DMS53 treated with DMSO at 0.1 percent for 48 hours (cell line): Measurements from ENCODE around the gene GLCE.
"Not testable (repeated sequence)": the region's sequence is repeated elsewhere in the genome, so short reads cannot be mapped to it uniquely, and the experiment has no call there.

Experiments used
- DNase-seq: peaks from one replicate; lab custom pipeline; 2025; ENCODE audit not compliant: unreplicated experiment; lab: John Stamatoyannopoulos, UW

The GLCE gene

GRCh38 chr15:69158201-69158842 lies 2.1 kb upstream of the GLCE start:
- no peak for DNase-seq

- no peak for DNase-seq
These were observed 1.6 kb upstream of the GLCE start for GRCh38 chr15:69158843-69159240.

DNA sequence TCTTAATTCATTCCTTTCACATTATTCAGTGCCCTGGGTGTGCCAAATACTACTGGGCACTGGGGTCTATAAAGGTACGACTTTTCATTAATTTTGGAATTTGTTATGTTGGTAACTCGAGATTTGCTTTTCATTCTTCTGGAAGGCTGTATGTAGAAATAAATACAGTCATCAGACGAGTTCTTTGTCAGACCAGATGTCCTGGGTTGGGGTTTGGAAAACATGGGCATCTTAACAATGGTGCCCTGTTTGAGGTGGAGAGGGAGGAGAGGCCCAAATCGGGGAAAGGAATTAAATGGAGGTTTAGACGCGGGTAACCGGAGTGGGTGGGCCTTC lies 662 bp upstream of the GLCE start:
- DNase-seq: no peak

DNA sequence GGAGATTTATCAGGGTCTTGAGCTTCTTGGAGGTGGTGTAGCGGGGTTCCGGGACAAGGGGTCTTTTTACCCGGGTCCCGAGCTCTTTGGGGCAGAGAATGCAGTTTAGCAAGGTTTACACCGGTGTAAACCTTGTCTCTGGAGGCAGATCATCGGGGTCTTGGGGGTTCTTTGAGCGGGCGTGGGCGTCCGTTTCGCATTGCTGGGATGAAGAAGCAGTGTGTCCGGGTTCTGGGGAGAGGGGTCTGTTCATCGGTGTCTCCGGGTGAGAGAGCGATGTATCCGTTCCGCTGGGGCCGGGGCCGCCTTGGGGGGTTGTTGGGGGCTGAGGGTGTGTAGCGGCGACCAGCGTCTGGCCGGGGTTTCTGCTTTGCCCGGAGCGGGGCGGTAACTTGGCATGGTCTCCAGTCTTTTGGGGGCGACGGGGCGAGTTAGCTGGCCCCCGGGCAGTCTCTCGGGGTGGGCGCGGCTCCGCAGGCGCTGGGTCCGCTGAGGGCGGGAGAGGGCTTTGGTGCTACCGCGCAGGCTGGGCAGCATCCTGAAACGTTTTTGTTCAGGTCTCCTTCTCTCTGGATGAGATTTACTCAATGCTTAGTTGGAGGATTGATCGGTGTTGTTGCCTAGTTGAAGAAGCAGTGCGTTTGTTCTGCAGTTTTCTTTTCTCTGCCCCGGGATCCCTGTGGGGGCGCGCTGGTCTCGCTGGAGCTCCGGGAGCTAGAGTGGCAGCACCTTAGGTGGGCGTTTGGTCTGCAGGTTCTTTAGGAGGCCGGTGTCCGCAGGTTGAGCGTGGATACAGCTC lies 843 bp downstream of the GLCE start:
- DNase-seq: no peak

- no peak for DNase-seq
These were observed 1.4 kb downstream of the GLCE start for GRCh38 chr15:69161878-69162213.

- no peak for DNase-seq
These were observed 2.8 kb downstream of the GLCE start for GRCh38 chr15:69163141-69163669.

DNA sequence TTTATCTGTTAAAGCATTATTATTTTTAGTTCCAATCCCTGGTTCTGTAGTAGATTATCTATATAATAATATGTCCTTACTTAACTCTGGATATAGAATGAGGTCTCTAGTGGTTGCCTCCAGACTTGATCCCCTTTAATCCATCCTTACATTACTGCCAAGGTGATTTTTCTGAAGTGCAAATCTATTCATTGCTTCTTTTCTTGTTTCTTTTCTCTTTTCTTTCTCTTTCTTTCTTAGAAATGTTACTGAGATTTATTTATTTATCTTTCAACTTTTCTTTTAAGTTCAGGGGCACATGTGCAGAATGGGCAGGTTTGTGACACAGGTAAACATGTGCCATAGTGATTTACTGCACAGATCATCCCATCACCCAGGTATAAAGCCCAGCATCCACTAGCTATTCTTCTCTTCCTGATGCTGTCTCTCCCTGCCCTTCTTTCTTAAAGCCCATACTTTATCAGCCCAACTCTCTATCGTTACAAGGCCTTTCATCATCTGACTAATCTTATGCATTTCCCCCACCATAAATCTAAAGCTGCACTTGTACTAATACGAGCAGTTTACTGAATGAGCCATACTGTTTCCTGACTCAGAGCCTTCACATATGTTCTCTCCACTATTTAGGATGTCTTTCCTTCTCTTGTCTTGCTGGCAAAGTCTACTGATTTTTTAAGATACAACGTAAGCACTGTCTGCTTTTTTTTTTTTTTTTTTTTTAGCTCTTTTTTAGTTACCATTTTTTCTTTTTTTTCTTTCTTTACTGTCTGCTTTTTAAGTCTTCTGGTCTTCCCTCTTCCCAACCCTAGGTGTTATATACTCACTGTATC lies 4.6 kb downstream of the GLCE start:
- no peak for DNase-seq

- no peak for DNase-seq
These were observed 5.2 kb downstream of the GLCE start for GRCh38 chr15:69165637-69166025.

DNA sequence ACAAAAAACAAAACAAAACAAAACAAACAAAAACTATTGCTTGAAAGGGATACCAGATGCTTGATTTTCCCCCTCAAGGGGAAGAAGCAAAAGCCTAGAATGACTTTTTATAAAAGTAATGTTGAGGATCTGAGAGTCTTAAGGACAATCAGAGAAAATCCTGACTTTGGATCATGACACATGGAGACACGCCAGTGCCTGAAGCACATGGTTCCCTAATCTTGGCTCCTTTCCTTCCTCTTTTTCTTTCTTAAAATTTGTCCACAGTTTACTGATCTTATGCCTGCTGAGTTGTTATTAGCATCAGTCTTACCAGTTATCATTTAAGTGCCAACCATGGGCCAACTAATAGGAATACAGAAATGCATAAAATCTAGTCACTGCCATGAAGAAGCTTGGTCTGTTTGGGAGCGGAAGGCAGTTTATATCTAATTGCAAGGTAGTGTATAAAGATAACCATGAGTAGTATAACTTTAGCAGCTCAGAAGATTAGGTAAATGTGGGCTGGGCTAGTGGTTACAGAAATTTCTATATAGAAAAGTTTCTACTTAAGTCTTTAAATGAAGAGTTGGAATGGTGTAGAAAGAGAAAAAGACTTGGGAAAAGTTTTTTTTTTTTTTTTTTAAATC lies 6.9 kb downstream of the GLCE start:
- DNase-seq: no peak

DNA sequence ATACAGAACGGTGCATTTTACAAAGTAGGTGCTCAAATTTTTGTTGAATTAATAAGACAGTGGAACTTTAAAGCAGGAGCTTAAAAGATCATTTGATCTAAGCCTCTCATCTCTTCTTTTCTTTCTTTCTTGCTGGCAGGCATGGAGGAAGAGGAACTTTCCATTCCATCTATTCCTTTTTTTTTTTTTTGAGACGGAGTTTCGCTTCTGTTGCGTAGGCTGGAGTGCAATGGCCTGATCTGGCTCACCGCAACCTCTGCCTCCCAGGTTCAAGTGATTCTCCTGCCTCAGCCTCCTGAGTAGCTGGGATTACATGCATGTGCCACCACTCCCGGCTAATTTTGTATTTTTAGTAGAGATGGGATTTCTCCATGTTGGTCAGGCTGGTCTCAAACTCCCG lies 7.9 kb downstream of the GLCE start:
- not testable (repeated sequence) for DNase-seq

DNA sequence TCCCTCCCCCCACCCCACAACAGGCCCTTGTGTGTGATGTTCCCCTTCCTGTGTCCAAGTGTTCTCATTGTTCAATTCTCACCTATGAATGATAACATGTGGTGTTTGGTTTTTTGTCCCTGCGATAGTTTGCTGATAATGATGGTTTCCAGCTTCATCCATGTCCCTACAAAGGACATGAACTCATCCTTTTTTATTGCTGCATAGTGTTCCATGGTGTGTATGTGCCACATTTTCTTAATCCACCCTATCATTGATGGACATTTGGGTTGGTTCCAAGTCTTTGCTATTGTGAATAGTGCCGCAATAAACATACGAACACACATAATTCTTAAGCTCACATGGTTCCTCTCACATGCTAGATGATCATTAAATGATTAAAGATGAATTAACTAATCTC lies 9.1 kb downstream of the GLCE start:
- not testable (repeated sequence) for DNase-seq

DNA sequence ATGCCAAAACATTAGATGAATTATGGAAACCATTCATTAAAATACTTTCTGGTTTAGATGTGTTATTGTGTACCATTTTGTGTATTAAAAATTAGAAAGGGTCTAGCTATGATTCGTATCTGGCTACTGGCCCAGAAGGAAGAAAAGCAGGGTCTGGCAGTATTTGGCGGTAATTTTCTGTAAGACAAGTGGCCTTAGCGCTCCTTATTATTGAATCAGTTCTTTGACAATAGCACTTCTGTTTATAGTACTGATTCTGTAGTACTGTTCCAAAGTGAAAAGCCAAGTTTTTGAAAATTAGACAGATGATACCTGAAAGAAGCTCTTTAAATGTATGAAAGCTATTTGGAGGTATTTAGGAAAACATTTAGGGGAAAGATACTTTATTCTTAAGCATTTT lies 10.2 kb downstream of the GLCE start:
- no peak for DNase-seq

- no peak for DNase-seq
These were observed 12.4 kb downstream of the GLCE start for GRCh38 chr15:69172847-69173246.

- no peak for DNase-seq
These were observed 15.1 kb downstream of the GLCE start for GRCh38 chr15:69175536-69175935.

GRCh38 chr15:69181424-69181823 lies 21.0 kb downstream of the GLCE start:
- DNase-seq: no peak

GRCh38 chr15:69185216-69185615 lies 24.8 kb downstream of the GLCE start:
- DNase-seq: no peak

GRCh38 chr15:69185706-69186105 lies 25.3 kb downstream of the GLCE start:
- DNase-seq: no peak

DNA sequence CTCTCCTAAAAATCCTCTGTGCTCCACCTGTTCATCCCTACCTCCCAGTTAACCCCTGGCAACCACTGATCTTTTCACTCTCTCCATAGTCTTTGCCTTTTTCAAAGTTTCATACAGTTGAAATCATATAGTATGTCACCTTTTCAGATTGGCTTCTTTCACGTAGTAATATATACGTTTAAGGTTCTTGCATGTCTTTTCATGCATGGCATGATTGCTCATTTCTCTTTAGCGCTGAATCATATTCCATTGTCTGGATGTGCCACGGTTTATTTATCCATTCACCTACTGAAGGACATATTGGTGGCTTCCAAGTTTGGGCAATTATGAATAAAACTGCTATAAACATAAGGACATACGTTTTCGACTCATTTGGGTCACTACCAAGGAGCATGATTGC lies 28.7 kb downstream of the GLCE start:
- no peak for DNase-seq

- DNase-seq: no peak
These were observed 29.7 kb downstream of the GLCE start for GRCh38 chr15:69190091-69190490.

- DNase-seq: no peak
These were observed 30.1 kb downstream of the GLCE start for GRCh38 chr15:69190504-69190903.

GRCh38 chr15:69194025-69194827 lies 33.8 kb downstream of the GLCE start:
- no peak for DNase-seq
